SK-N-MC (cell line): ENCODE measurements around the gene IGF2BP1.
"Not testable (repeated sequence)": the region's sequence is repeated elsewhere in the genome, so short reads cannot be mapped to it uniquely, and the experiment has no call there.

Source experiments
- DNase-seq: peaks from one replicate; pipeline ENCODE4 v3.0.0-alpha.2; 2011; ENCODE audit warnings: low read depth, low spot score
- H3K27ac ChIP-seq: fragments of 200-600 bp; sonication (generic); 2 replicates; pipeline ENCODE4 v1.5.1; 2016; ENCODE audit warnings: mixed run types
- H3K36me3 ChIP-seq: fragments of 200-600 bp; sonication (generic); 2 replicates; pipeline ENCODE4 v1.6.1; 2017; ENCODE audit warnings: antibody characterized with exemption, low read length, mixed read lengths; ENCODE audit not compliant: insufficient read depth
- H3K4me3 ChIP-seq: fragments of 200-600 bp; sonication (generic); 2 replicates; pipeline ENCODE4 v1.5.1; 2016
- H3K9ac ChIP-seq: fragments of 200-600 bp; sonication (generic); 2 replicates; pipeline ENCODE4 v1.8.0; 2017; ENCODE audit warnings: mixed run types, mixed read lengths; ENCODE audit not compliant: insufficient read length
- H3K9me3 ChIP-seq: fragments of 200-600 bp; sonication (generic); 2 replicates; pipeline ENCODE4 v1.6.1; 2017; ENCODE audit warnings: low read depth, mild to moderate bottlenecking, antibody characterized with exemption, low read length, moderate library complexity, mixed read lengths
- EZH2 ChIP-seq: fragments of 200-600 bp; sonication (generic); IDR thresholded peaks from one replicate; pipeline ENCODE4 v1.6.1; 2017; ENCODE audit warnings: antibody characterized with exemption
- FOXP2 ChIP-seq: optimal IDR thresholded peaks from 2 replicates; pipeline ENCODE3; 2011; ENCODE audit warnings: mild to moderate bottlenecking, moderate library complexity; ENCODE audit not compliant: insufficient read depth; ENCODE audit errors: extremely low read length, control extremely low read depth
- POLR2AphosphoS5 ChIP-seq: IDR thresholded peaks from 2 replicates; pipeline ENCODE4 v1.6.1; 2012; ENCODE audit warnings: mild to moderate bottlenecking, low read depth, low read length, borderline replicate concordance

The IGF2BP1 gene

GRCh38 chr17:49085565-49086315 lies 88.6 kb downstream of the IGF2BP1 start:
- no peak overlapping the region for H3K27ac ChIP-seq
- no peak overlapping the region for H3K4me3 ChIP-seq
- 0 out of 2 replicates have a peak, but pooled peaks cover 2% of the 10 kb centered on the region for H3K9me3 ChIP-seq
- no peak overlapping the region for H3K9ac ChIP-seq
- no peak for TF ChIP-seq FOXP2
- TF ChIP-seq POLR2AphosphoS5 = no peak
- TF ChIP-seq EZH2 = no peak
- DNase-seq = no peak
- no peaks in the 10 kb centered on the region for H3K36me3 ChIP-seq

DNA sequence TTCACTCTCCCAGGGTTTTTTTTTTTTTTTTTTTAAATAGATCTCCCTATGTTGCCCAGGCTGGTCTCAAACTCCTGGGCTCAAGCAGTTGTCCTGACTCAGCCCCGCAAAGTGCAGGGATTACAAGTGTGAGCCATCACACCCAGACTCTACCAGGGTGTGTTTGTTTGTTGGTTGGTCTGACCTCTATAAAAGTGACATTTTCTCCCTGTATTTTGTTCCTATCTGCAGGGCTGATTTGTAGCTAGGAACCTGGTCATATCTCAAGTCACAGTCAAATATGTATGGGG lies 89.1 kb downstream of the IGF2BP1 start:
- Histone ChIP-seq H3K9me3 (0 out of 2 replicates have a peak, but pooled peaks cover 2% of the 10 kb centered on the region), H3K27ac (no peak overlapping the region), H3K36me3 (no peaks in the 10 kb centered on the region), H3K4me3 (no peak overlapping the region), H3K9ac (no peak overlapping the region)
- no peak for TF ChIP-seq EZH2
- TF ChIP-seq FOXP2 = no peak
- TF ChIP-seq POLR2AphosphoS5 = no peak
- DNase-seq = no peak

DNA sequence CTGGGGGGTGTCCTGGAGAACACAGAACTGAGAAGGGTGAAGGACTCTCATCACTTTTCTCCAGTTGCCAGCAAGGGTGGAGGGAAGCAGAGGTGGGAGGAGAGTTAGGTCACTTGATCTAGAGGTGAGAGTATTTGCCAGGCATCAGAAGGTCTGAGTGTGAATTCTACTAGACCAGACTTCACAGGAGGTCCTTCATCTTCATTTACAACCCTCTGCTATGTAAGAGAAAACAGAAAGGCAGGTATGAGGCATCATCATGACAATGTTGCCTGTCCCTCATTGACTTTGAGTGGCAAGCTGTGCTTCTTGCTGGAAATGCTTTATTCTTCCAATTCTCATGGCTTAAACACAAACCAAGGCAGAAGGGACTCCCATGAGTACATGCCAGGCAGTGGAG lies 89.5 kb downstream of the IGF2BP1 start:
- Histone ChIP-seq H3K9ac (no peak overlapping the region), H3K9me3 (0 out of 2 replicates have a peak, but pooled peaks cover 2% of the 10 kb centered on the region), H3K36me3 (no peaks in the 10 kb centered on the region), H3K27ac (no peak overlapping the region), H3K4me3 (no peak overlapping the region)
- no peak for DNase-seq
- no peak for TF ChIP-seq FOXP2
- TF ChIP-seq POLR2AphosphoS5 = no peak
- TF ChIP-seq EZH2 = no peak

GRCh38 chr17:49089094-49089493 lies 91.9 kb downstream of the IGF2BP1 start:
- DNase-seq = no peak
- Histone ChIP-seq H3K36me3 (no peaks in the 10 kb centered on the region), H3K9me3 (0 out of 2 replicates have a peak, but pooled peaks cover 2% of the 10 kb centered on the region), H3K9ac (no peak overlapping the region), H3K27ac (no peak overlapping the region), H3K4me3 (no peak overlapping the region)
- TF ChIP-seq POLR2AphosphoS5 (no peak), FOXP2 (no peak), EZH2 (no peak)

DNA sequence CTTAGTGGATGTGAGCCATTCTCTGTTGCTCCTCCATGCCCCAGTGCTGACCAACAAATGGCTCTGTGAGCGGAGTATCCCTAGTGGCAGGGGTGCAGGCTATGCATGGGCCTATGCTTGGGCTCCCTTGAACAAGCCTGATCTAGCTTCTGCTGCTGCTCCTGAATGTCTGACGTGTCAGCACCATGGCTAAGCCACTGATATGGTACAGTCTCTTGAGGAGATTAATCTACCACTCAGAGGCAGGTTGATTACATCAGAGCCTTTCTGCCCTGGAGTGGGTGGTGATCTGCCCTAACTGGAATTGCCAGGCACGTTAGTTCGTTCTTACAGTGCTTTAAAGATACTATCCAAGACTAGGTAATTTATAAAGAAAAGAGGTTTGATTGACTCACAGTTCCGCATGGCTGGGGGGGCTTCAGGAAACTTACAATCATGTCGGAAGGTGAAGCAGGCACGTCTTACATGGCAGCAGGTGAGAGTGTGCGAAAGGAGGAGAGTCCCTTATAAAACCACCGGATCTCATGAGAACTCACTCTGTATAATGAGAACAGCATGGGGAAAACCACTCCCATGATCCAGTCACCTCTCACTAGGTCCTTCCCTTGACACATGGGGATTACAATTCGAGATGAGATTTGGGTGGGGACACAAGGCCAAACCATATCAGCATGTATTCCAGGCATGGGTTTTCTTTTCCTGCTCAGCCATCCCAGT lies 93.9 kb downstream of the IGF2BP1 start:
- no peak overlapping the region for H3K4me3 ChIP-seq
- DNase-seq = no peak
- 0 out of 2 replicates have a peak, but pooled peaks cover 2% of the 10 kb centered on the region for H3K9me3 ChIP-seq
- no peaks in the 10 kb centered on the region for H3K36me3 ChIP-seq
- TF ChIP-seq FOXP2 (no peak), EZH2 (no peak), POLR2AphosphoS5 (no peak)
- H3K9ac ChIP-seq = no peak overlapping the region
- no peak overlapping the region for H3K27ac ChIP-seq

DNA sequence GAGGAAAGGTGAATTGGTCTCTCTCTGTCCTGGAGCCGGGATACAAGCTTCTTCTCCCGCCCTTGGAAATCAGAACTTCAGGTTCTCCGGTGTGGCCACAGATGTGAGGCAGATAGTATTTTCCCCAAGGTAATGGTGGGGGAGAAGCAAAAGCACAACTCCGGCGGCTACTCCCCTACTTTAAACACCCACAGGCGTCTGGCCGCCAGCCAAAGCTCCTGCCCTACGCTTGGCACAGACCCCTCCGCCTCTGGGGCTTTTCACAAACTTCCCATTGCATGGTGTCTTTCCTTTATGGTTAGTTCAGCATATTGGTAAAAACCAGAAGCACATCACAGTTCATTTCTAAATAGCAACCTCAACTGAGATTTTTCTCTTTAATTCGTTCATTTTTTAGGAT lies 95.9 kb downstream of the IGF2BP1 start:
- TF ChIP-seq FOXP2 (no peak), EZH2 (no peak), POLR2AphosphoS5 (peak; percentile 31; the same call in 1 of the 2 replicates)
- peak; percentile 58 for DNase-seq

GRCh38 chr17:49100601-49101000 lies 103.4 kb downstream of the IGF2BP1 start:
- H3K27ac ChIP-seq = no peak overlapping the region
- H3K9me3 ChIP-seq = no peaks in the 10 kb centered on the region
- no peak for TF ChIP-seq POLR2AphosphoS5
- TF ChIP-seq EZH2 = no peak
- TF ChIP-seq FOXP2 = no peak
- no peak overlapping the region for H3K9ac ChIP-seq
- no peak overlapping the region for H3K4me3 ChIP-seq
- DNase-seq = no peak
- no peaks in the 10 kb centered on the region for H3K36me3 ChIP-seq

More for the DNA sequence above, 95.9 kb downstream of the IGF2BP1 start:
- no peaks in the 10 kb centered on the region for H3K36me3 ChIP-seq
- H3K9me3 ChIP-seq = 0 out of 2 replicates have a peak, but pooled peaks cover 2% of the 10 kb centered on the region
- no peak overlapping the region for H3K9ac ChIP-seq
- H3K4me3 ChIP-seq = peak overlapping the region; percentile 21
- H3K27ac ChIP-seq = peak overlapping the region; percentile 80

- Histone ChIP-seq H3K9ac (no peak overlapping the region), H3K27ac (no peak overlapping the region), H3K9me3 (no peaks in the 10 kb centered on the region), H3K36me3 (no peaks in the 10 kb centered on the region), H3K4me3 (no peak overlapping the region)
- no peak for TF ChIP-seq EZH2
- TF ChIP-seq FOXP2 = no peak
- DNase-seq = no peak
Observed at GRCh38 chr17:49101054-49101534, 103.9 kb downstream of the IGF2BP1 start.

GRCh38 chr17:49103360-49103759 lies 106.2 kb downstream of the IGF2BP1 start:
- not testable (repeated sequence) for H3K36me3 ChIP-seq, H3K4me3 ChIP-seq, H3K27ac ChIP-seq, H3K9me3 ChIP-seq, DNase-seq, H3K9ac ChIP-seq
